ENCODE data around the gene TRAK2.

- TF ChIP-seq CTCF (IDR thresholded peaks at IDR 0.05; ENCODE audit: poor library complexity), result no peak
- TF ChIP-seq EZH2 (IDR thresholded peaks at IDR 0.05; ENCODE audit: borderline replicate concordance), result no peak
- TF ChIP-seq EZH2phosphoT487 (IDR thresholded peaks at IDR 0.05; ENCODE audit: low read depth, severe bottlenecking, unreplicated experiment), result no peak
Measured at GRCh38 chr2:201433394-201433995, 17.8 kb downstream of the TRAK2 start.

Measured in hepatocyte (in vitro differentiated cells).